Sciatic nerve (tissue), 2 donors: ENCODE measurements around the gene OPA3. TPM values are rescaled to one million over a fixed set of nuclear protein-coding genes. Genes with fewer than 3 reads are reported as not detected.

Source experiments
- ATAC-seq: fragments of 200-7000 bp; cut with Tn5 transposase; one replicate; pipeline ENCODE4 v1.9.1; 2020; ENCODE audit warnings: mild to moderate bottlenecking, moderate library complexity
- DNase-seq: peaks from one replicate; pipeline ENCODE4 v3.0.0-alpha.2; 2020; ENCODE audit warnings: low spot score
- intact Hi-C: fragments of 100-400 bp; cut with DNase I; formaldehyde crosslinking; loops from one replicate; pipeline ENCODE4 v1.14.2; 2022
- total RNA-seq: library from RNA; stranded (reverse); fragmentation: NEBNext Ultra II Directional; extraction: Animal tissue kit (Norgen Biotek cat#: 25700); gene quantifications from one replicate; pipeline ENCODE4 v1.2.1, GENCODE V29; 2021
- donor health status: DM: no; HTN: no; CAD: no.
- donor health status: DM: no; HTN: no; CAD: no.

Gene OPA3
- total RNA-seq, 1 donor from 2014 or later = 10.7 TPM

DNA sequence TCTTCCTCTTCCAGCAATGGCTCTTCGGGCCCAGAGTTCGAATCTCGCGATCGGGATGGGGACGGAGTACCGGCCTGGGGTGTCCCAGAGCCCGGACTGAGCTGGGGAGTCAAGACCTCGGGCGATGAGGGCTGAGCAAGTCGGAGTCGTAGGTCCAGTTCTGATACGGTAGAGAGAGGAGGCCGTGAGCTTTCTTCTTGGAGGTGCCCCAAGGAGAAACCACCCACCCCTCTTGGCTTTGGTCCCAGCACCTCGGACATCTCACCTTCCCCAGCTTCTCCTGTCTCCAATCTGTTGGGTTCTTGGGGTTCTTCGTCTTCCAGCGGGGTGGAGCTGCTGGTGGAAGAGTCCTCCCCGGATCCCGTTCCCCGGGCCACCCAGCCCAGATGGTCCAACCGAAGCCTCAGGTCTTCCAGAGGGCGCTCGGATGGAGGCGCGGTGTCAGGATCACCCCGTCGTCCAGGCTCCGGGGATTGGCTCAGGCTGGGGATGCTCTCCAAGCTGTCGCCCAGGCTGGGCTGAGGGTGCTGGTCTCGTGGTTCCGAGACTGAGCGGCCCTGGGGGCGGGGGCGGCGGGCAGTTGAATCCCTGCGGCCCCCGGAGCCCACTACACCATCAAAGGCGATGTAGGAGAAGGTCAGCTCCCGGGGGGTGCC, 90.2 kb downstream of the OPA3 start:
- DNase-seq = no peak
- no peak for ATAC-seq
- intact Hi-C loops = no loop called here

DNA sequence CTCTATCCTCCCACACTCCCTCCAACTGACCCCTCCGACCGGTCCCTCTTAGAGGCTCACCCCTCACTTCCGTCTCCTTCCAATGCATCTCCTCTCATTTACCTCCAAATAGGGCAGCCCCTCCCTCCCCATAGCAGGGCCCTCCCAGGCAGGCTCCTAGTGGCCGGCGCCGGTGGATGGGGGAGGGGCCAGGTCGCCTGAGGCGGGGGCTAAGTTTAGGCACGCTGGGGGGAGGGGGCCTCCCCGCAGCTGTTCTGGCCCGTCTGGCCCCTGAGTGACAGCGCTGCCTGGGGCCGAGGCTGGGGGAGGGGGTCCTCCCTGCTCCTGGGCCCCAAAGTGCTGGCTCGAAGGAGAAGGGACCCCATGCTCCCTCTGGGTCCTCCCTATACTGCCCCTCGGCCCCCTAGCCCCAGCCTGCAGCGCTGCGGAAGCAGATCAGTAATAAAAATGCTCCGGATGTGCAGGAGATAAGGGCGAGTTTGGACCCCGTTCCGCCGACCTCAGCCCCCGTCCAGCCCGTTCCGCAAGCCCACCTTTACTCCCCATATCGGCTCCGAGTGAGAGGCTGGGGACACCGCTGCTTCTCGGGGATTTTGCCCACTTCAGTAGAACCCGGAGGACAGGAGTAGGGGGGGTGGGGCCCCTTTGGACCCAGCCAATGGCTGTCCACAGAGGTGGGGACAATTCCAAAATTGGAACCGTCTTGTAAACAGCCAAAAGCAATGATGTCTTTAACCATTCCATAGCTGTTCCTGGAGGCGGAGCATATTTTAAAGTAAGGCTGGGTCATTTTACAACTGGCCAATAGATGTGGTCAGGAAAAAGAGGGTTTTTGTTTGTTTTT, 91.8 kb downstream of the OPA3 start:
- DNase-seq = no peak
- ATAC-seq = peak; percentile 36
- intact Hi-C loops = no loop called here

DNA sequence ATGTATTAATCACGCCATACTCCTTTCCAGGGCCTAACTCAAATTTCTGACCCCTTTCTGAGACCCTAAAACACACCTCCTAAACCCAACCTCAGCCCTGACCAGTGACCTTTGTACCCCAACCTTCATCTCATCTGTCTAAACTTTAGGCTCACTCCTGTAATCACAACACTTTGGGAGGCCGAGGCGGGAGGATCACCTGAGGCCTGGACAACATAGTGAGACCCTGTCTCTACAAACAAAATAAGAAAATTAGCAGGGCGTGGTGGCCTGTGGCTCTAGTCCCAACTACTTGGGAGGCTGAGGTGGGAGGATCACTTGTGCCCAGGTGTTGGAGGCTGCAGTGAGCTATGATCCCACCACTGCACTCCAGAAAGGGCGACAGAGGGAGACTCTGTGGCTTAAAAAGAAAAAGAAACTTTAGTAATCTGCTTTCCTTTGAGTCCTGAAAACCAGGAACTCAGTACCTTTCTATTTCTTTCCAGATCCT, 92.4 kb downstream of the OPA3 start:
- ATAC-seq (no peak), DNase-seq (no peak)
- intact Hi-C loops = no loop called here

DNA sequence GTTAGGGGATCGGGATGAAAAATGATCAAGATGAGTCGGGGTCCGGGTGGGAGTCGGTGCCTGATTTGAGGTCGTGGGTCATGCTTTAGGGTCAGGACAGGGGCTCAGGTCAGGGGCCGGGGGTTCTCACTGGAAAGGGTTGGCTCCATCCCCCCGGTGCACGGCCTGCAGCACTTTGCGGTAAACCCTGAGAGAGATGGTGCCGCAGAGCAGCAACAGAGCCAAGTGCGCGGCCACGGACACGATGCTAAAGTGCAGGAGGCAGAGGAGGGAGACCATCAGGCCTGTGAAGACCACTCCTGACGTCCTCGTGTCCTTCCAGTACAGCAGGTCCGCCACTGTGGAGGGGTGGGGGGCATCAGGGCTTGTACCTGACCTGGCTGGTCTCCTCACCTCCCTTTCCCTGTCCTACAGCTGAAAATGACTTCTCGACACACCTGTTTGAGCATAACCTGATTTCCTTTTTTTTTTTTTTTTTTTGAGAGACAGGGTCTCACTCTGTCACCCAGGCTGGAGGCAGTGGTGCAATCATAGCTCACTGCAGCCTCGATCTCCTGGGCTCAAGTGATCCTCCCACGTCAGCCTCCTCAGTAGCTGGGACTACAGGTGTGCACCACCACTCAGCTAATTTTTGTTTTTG, 95.3 kb downstream of the OPA3 start:
- no peak for DNase-seq
- ATAC-seq = no peak
- intact Hi-C loops = no loop called here

DNA sequence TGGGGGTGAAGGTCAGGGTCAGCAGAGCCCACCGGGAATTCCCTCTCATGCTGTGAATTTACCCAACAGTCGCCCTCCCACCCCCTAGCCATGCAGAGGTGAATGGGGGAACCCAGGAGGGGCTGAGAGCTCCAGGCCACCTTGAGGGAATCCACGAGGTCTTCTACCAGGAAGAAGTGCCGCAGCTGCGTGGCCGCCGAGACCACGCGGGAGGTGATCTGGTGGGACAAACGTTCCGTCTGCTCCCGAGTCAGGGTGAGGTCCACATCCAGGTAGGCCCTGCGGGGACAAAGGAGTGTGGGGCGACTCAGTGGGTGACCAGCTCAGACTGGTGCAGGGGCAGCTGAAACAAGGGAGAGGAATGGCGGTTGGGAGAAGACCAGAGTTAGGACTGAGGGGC, 95.9 kb downstream of the OPA3 start:
- ATAC-seq = no peak
- intact Hi-C loops = no loop called here
- DNase-seq = no peak

DNA sequence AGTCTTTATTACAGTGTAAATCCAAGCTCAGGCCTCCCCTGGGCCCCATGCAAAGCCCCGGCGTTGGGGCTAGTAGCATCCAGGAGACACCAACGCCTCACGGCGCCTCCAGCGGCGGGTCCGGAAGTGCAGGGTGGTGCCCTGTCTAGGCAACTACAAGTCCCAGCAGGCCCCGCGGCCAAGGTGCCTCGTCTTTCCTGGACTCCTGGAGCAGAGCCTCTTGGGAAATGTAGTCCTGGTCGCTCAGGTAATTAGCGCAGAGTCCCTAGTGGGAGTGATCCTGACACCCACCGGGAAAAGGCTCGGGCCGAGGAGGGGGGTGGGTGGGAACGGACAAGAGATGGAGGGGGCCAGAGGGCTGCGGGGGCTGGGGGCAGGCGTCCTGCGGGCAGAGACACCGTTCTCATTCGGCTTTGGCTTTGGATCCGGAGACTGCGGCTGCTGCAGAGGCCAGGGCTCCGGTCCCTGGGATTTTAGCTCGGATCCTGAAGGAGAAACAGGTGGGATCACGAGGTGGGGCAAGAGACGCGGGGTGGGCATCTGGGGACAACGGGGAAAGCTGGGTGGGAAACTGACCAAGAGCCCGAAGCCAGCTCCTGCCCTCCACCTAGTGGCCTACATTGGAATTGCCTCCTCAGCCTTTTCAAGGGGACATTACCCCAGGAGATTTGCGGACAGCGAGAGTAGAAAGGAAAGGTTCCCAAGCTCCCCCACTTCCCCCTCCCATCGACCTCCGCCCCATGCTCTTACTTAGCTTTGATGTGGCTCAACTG, 99.1 kb downstream of the OPA3 start:
- intact Hi-C loops = no loop called here
- peak; percentile 99 for DNase-seq
- ATAC-seq = peak; percentile 99

DNA sequence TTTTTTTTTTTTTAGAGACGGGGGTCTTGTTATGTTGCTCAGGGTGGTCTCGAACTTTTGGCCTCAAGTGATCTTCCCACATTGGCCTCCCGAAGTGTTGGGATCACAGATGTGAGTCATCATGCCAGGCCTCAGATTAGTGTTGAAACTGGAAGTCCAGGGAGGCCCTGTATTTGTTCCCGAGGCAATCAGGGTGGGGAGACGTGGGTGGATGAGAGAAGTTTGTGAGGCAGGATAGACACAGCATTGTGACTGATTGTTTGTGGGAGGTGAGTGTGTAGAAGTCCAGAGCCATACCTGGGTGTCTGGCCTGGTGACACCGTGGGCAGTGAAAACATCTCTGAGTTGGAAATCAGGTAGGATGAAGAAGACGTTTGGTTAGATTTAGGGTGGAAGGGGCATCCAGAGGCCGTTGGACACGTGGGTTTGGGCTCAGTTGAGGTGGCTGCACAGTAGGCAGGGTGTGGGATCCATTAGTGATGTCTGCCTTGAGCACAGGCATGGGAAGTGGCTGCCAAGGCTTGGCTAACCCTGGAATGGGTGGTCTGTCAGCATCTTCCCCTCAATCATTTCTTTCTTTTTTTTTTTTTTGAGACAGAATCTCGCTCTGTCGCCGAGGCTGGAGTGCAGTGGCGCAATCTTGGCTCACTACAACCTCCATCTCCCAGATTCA, 100.2 kb downstream of the OPA3 start:
- ATAC-seq (no peak), DNase-seq (no peak)
- intact Hi-C loops = loop anchor here (5.0 kb wide), 1 partner anchor 612 kb away; no protein-coding TSS in a partner anchor

DNA sequence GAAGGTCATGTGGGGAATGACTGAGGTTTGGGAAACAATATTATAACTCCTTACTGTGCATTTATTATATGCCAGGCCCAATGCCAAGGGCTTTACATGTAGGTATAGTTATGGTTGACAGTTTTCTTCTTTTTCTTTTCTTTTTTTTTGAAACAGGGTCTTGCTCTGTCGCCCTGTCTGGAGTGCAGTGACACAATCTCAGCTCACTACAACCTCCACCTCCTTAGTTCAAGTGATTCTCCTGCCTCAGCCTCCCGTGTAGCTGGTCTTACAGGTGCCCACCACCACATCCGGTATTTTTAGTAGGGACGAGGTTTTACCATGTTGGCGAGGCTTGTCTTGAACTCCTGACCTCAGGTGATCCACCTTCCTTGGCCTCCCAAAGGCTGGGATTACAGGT, 101.6 kb downstream of the OPA3 start:
- intact Hi-C loops = loop anchor here (5.0 kb wide), 1 partner anchor 611 kb away; no protein-coding TSS in a partner anchor
- ATAC-seq (no peak), DNase-seq (no peak)

DNA sequence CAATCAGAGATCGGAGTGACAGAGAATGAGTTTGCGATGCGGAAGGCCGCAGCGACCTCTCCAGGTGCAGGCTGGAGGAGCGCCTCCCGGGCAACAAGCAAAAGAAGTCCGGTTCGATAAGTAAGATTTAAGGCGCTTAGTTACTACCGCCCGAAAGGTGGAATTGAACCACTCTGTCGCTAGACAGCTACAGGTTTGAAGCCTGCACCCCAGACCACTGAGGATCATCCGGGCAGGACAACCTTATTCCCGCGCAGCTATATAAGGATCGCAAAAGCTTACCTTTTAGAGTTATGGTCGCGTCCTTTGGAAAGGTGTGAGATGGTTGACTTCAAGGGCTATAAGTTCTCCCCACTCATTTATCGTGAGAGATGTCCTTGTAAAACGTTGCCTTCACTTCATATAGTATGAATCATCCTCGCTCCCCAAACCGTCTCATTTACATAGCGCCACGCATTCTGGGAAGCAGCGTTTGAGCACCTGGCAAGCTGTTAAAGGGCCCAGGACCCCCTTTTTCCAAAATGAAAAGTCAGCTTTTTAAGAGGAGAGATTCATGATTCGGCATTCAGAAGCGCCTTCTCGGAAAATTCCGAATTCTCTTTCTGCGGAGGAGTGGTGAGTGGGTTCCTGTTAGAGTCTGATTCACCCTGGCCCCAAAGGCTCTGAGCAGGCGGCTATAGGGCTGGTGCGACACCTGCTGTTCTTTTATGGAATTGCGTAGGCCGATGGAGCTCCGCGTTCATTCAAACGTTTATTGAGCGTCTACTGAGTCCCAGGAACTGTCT, 106.0 kb downstream of the OPA3 start:
- DNase-seq = peak; percentile 91
- intact Hi-C loops = no loop called here
- ATAC-seq = peak; percentile 93

DNA sequence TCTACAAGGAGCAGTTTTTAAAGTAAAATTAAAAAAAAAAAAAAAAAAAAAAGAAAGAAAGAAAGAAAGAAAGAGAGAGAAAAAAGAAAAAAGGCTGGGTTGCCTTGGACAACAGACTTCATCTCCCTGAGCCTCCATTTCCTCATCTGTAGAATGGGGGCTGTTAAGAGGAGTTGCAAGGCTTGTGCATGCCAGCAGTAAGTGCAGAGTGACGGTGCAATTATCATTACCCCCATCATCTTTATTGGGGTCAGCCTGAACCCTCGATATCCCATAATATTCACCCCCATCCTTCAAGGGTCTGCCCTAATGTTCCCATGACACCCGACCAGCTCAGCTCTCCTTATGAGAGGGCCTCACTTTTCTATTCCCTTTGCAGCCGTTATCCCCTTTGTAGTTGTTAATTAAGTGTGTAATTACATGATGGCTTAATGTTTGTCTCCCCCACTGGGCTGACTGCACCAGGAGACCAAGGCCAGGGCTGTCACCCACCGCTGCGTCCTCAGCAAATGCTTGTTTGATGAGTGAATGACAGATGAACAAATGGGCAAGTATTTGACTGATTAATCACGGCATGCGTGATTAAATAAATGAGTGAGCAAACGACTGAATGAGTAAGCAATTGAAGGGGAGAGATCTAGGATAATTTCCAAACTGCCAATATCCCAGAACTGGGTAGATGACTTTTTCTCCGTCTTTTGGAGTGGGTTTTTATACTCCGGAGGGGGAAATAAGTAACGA, 106.7 kb downstream of the OPA3 start:
- peak; percentile 3 for ATAC-seq
- no peak for DNase-seq
- intact Hi-C loops = loop anchor here (2.0 kb wide), 1 partner anchor 41 kb away; no protein-coding TSS in a partner anchor

Other genes with a start within 250 kb of the OPA3 start
- gene KLC3, start 244.1 kb downstream of the OPA3 start, total RNA-seq = not detected
- 17.7 TPM for gene ERCC2, start 214.2 kb downstream of the OPA3 start, total RNA-seq
- gene PPP1R13L, start 179.7 kb downstream of the OPA3 start, total RNA-seq = 20.7 TPM
- gene POLR1G, start 178.2 kb downstream of the OPA3 start, total RNA-seq = 2.3 TPM
- 58.6 TPM for gene ERCC1, start 160.9 kb downstream of the OPA3 start, total RNA-seq
- 3.7 TPM for gene FOSB, start 116.8 kb downstream of the OPA3 start, total RNA-seq
- 4.0 TPM for gene RTN2, start 87.8 kb downstream of the OPA3 start, total RNA-seq
- gene PPM1N, start 86.4 kb downstream of the OPA3 start, total RNA-seq = 1.8 TPM
- 72.1 TPM for gene VASP, start 77.3 kb downstream of the OPA3 start, total RNA-seq
- 29.7 TPM for gene GPR4, start 17.4 kb upstream of the OPA3 start, total RNA-seq
- gene EML2, start 54.6 kb upstream of the OPA3 start, total RNA-seq = 43.3 TPM
- gene GIPR, start 83.4 kb upstream of the OPA3 start, total RNA-seq = 5.0 TPM
- gene SNRPD2, start 107.2 kb upstream of the OPA3 start, total RNA-seq = 209 TPM
- gene QPCTL, start 107.9 kb upstream of the OPA3 start, total RNA-seq = 10.9 TPM
- gene FBXO46, start 146.1 kb upstream of the OPA3 start, total RNA-seq = 23.6 TPM
- not detected for gene MEIOSIN, start 148.6 kb upstream of the OPA3 start, total RNA-seq
- gene SIX5, start 184.4 kb upstream of the OPA3 start, total RNA-seq = 26.3 TPM
- 77.9 TPM for gene DMPK, start 197.7 kb upstream of the OPA3 start, total RNA-seq
- gene DMWD, start 208.0 kb upstream of the OPA3 start, total RNA-seq = 57.4 TPM
- 0.18 TPM for gene RSPH6A, start 230.5 kb upstream of the OPA3 start, total RNA-seq